Stimulated activated naive B cell treated with anti-CD40 and anti-IgM and Interleukin-4, amounts not matched to agents 10 μg/mL and 1 μg/mL and 100 μg/mL, for 72 hours (primary cell): Measurements from ENCODE around the gene SDK1.
"Not testable (repeated sequence)": the region's sequence is repeated elsewhere in the genome, so short reads cannot be mapped to it uniquely, and the experiment has no call there.

Experiments used
- ATAC-seq, 2 donors: fragments of 150-1000 bp; cut with Tn5 transposase; replicated peaks; 2 replicates each; pipeline ENCODE4 v1.10.0; 2021; ENCODE audit warnings: moderate library complexity in 1 of 2
- DNase-seq: peaks from one replicate; pipeline ENCODE4 v3.0.0; 2021
- H3K27ac Mint-ChIP-seq: one replicate; pipeline ENCODE4 v1.8.0; 2022; ENCODE audit warnings: mild to moderate bottlenecking, mixed read lengths
- H3K27me3 Mint-ChIP-seq, 2 donors: one replicate each; pipeline ENCODE4 v1.8.0; 2022; ENCODE audit warnings: mixed read lengths in 2 of 2
- H3K36me3 Mint-ChIP-seq, 2 donors: one replicate each; pipeline ENCODE4 v1.8.0; 2022; ENCODE audit warnings: mixed read lengths in 2 of 2, mild to moderate bottlenecking in 1 of 2
- H3K4me1 Mint-ChIP-seq, 2 donors: one replicate each; pipeline ENCODE4 v1.8.0; 2022; ENCODE audit warnings: mixed read lengths in 2 of 2, mild to moderate bottlenecking in 1 of 2
- H3K4me3 Mint-ChIP-seq, 2 donors: one replicate each; pipeline ENCODE4 v1.8.0; 2022; ENCODE audit warnings: mild to moderate bottlenecking in 2 of 2, mixed read lengths in 2 of 2, moderate library complexity in 1 of 2
- H3K9me3 Mint-ChIP-seq, 2 donors: one replicate each; pipeline ENCODE4 v1.8.0; 2022; ENCODE audit warnings: mixed read lengths in 2 of 2, mild to moderate bottlenecking in 1 of 2

Gene SDK1

DNA sequence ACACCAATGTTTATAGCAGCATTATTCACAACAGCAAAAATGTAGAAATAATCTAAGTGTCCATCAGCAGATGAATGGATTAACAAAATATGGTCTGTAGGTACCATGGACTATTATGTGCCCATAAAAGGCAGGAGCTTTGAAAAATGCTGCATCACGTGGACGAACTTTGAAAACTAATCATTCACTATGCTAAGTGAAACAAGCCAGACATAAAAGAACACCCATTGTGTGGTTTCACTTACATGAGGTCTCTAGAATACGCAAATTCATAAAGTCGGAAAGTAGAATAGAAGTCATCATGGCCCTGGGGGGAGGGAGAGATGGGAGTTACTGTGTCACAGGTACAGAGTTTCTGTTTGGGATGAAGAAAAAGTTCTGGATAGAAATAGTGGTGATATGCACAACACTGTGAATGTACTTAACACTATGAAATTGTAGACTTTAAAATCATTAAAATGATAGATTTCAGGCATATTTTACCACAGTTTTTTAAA lies 377.3 kb downstream of the SDK1 start:
- DNase-seq (no peak), ATAC-seq (no peak)
- Mint-ChIP-seq H3K27me3 (peaks cover 14 to 30% of the 10 kb centered on the region in 2 donors), H3K4me1 (peaks cover 7 to 12% of the 10 kb centered on the region in 2 donors), H3K36me3 (no peaks in the 10 kb centered on the region), H3K27ac (no peak overlapping the region), H3K9me3 (peaks cover 2 to 3% of the 10 kb centered on the region in 2 donors), H3K4me3 (no peak overlapping the region)

- Mint-ChIP-seq H3K36me3 (no peaks in the 10 kb centered on the region), H3K4me1 (peaks cover under 1 to 4% of the 10 kb centered on the region in 2 donors), H3K27ac (no peak overlapping the region), H3K4me3 (no peak overlapping the region), H3K9me3 (peaks cover 2 to 3% of the 10 kb centered on the region in 2 donors), H3K27me3 (peaks cover 10 to 30% of the 10 kb centered on the region in 2 donors)
- ATAC-seq (no peak), DNase-seq (no peak)
Measured at GRCh38 chr7:3682028-3682710, 381.1 kb downstream of the SDK1 start.

DNA sequence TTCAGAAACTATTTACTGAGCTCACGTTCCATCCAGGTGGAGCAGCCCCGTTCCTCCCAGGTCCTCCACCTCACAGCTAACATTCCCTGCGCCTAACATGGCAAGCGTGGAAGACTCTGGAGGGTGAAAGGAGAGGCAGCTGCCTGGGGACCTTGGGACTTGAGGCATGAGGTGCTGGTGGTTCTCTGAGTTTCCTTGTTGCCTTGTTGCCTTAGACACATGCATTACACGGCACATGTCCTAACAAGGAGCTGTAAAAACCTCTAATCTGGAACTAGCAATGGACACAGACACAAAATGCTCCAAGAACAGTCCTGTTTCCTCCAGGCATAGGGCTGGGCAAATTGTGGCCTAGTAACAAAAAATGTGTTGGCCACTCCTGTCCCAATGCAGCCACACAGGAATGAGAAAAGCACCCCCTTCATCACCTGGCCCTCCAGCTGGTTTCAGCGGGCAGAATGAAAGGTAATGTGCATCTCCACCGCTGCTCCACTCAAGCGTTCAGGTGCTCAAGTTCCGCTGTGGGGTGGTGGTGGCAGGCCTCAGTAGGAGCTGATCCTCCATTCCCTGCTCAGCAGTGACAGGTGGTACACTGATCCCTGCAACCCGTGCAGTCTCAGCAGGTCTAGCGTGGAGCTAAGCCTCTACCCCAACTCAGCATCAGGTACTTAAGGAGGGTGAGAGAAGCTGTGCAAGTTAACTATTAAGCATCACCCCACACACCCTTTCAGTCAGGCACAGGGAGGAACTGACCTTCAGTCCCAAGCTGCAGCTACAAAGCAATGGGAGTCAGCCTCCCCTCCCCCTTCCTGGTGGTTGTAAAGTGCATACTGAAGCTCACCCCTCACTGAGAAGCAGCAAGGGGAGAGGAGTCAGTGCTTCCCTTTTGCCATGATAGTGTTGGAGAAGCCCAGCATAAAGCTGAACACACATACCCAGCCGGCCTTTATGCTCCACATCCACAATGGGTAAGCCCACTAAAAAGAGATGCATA lies 382.8 kb downstream of the SDK1 start:
- no peak overlapping the region for H3K27ac Mint-ChIP-seq
- H3K4me1 Mint-ChIP-seq: no peaks in the 10 kb centered on the region
- ATAC-seq: no peak
- H3K9me3 Mint-ChIP-seq: no peaks in the 10 kb centered on the region
- peaks cover 10 to 23% of the 10 kb centered on the region in 2 donors for H3K27me3 Mint-ChIP-seq
- DNase-seq: no peak
- H3K36me3 Mint-ChIP-seq: no peaks in the 10 kb centered on the region
- no peak overlapping the region for H3K4me3 Mint-ChIP-seq

DNA sequence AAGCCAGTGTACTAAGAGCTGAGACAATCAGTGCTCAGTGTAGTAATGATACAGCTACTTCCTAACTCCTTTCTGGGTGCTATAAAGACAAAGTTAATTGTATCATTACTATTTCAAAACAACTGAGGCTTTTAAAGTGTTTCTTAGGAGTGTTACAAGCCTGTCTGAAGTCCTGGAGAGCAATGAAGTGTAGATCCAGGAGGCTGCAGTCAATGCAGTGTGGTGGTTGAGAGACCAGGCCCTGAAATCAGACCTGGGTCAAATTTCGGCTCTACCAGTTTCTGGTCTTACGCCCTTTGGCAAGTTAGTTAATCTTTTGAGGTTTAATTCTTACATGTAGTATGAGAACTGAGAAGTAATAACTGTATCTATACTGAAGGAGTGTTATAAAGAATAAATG lies 387.0 kb downstream of the SDK1 start:
- H3K36me3 Mint-ChIP-seq: no peaks in the 10 kb centered on the region
- H3K9me3 Mint-ChIP-seq: no peaks in the 10 kb centered on the region
- H3K27me3 Mint-ChIP-seq: no peaks in the 10 kb centered on the region
- no peak overlapping the region for H3K27ac Mint-ChIP-seq
- DNase-seq: no peak
- H3K4me3 Mint-ChIP-seq: no peak overlapping the region
- no peak for ATAC-seq
- H3K4me1 Mint-ChIP-seq: no peaks in the 10 kb centered on the region

DNA sequence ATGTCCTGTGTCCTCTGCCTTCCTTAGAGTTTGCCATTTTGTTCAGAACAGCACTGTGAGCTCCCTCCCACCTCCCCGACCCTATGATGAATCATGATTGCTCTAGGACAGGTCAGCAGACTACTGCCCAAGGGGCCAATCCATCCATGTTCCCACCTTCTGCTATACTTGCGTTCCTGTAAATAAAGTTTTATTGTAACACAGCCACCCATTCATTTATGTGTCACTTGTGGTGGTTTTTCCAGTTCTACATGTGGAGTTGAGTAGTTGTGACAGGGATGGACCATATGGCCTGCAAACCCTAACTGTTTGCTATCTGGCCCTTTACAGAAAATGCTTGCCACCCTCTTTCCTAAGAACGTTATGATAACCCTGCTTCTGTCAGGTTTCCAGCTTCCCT lies 387.8 kb downstream of the SDK1 start:
- Mint-ChIP-seq H3K9me3 (no peaks in the 10 kb centered on the region), H3K27ac (no peak overlapping the region), H3K27me3 (peaks cover 0 to 2% of the 10 kb centered on the region in 2 donors), H3K4me3 (no peak overlapping the region), H3K36me3 (no peaks in the 10 kb centered on the region), H3K4me1 (no peaks in the 10 kb centered on the region)
- no peak for ATAC-seq
- no peak for DNase-seq

- H3K27me3 Mint-ChIP-seq: peaks cover 8 to 11% of the 10 kb centered on the region in 2 donors
- DNase-seq (no peak), ATAC-seq (no peak)
- H3K36me3 Mint-ChIP-seq: no peaks in the 10 kb centered on the region
- H3K9me3 Mint-ChIP-seq: no peaks in the 10 kb centered on the region
- H3K27ac Mint-ChIP-seq: no peak overlapping the region
- no peaks in the 10 kb centered on the region for H3K4me1 Mint-ChIP-seq
- no peak overlapping the region for H3K4me3 Mint-ChIP-seq
Measured at GRCh38 chr7:3691478-3692158, 390.6 kb downstream of the SDK1 start.

DNA sequence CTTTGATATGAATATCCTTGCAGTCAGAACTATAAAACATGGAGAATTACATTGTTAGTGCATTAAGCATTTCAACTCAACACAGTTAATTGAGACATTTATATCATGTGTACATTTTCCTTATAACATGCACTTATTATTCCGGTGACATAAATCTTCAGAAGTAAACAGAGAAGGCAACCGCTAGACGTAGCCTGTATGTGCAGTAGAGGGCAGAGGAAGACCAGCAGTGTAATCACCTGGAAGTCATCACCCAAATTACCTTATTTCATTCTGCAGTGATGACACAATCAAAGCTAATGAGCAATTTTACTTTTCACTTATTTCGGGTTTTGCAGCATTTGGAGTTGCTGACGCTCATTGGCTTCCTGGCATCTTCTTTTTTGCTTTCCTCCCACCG lies 394.6 kb downstream of the SDK1 start:
- Mint-ChIP-seq H3K36me3 (no peaks in the 10 kb centered on the region), H3K9me3 (no peaks in the 10 kb centered on the region), H3K27me3 (peaks cover 15 to 20% of the 10 kb centered on the region in 2 donors), H3K4me1 (no peaks in the 10 kb centered on the region), H3K4me3 (no peak overlapping the region), H3K27ac (no peak overlapping the region)
- no peak for DNase-seq
- no peak for ATAC-seq

- no peak for ATAC-seq
Measured at GRCh38 chr7:3696113-3696512, 395.1 kb downstream of the SDK1 start.

GRCh38 chr7:3697472-3697871 lies 396.4 kb downstream of the SDK1 start:
- no peak overlapping the region for H3K27ac Mint-ChIP-seq
- ATAC-seq (no peak), DNase-seq (no peak)
- no peak overlapping the region for H3K4me3 Mint-ChIP-seq
- H3K36me3 Mint-ChIP-seq: no peaks in the 10 kb centered on the region
- H3K4me1 Mint-ChIP-seq: no peaks in the 10 kb centered on the region
- peaks cover 18 to 24% of the 10 kb centered on the region in 2 donors for H3K27me3 Mint-ChIP-seq
- no peaks in the 10 kb centered on the region for H3K9me3 Mint-ChIP-seq

More at GRCh38 chr7:3696113-3696512, 395.1 kb downstream of the SDK1 start:
- no peak overlapping the region for H3K4me3 Mint-ChIP-seq
- no peaks in the 10 kb centered on the region for H3K9me3 Mint-ChIP-seq
- H3K27ac Mint-ChIP-seq: no peak overlapping the region
- no peak for DNase-seq
- H3K27me3 Mint-ChIP-seq: peaks cover 18 to 24% of the 10 kb centered on the region in 2 donors
- H3K36me3 Mint-ChIP-seq: no peaks in the 10 kb centered on the region
- H3K4me1 Mint-ChIP-seq: no peaks in the 10 kb centered on the region

- no peak overlapping the region for H3K4me3 Mint-ChIP-seq
- no peaks in the 10 kb centered on the region for H3K4me1 Mint-ChIP-seq
- no peaks in the 10 kb centered on the region for H3K36me3 Mint-ChIP-seq
- peaks cover 0 to 3% of the 10 kb centered on the region in 2 donors for H3K9me3 Mint-ChIP-seq
- no peak overlapping the region for H3K27ac Mint-ChIP-seq
- no peak for ATAC-seq
- DNase-seq: no peak
- peaks cover 11 to 15% of the 10 kb centered on the region in 2 donors for H3K27me3 Mint-ChIP-seq
Measured at GRCh38 chr7:3705258-3705657, 404.2 kb downstream of the SDK1 start.

- ATAC-seq, H3K36me3 Mint-ChIP-seq, DNase-seq, H3K4me3 Mint-ChIP-seq, H3K27me3 Mint-ChIP-seq, H3K27ac Mint-ChIP-seq, H3K4me1 Mint-ChIP-seq, H3K9me3 Mint-ChIP-seq: not testable (repeated sequence)
Measured at GRCh38 chr7:3706091-3706490, 405.0 kb downstream of the SDK1 start.

DNA sequence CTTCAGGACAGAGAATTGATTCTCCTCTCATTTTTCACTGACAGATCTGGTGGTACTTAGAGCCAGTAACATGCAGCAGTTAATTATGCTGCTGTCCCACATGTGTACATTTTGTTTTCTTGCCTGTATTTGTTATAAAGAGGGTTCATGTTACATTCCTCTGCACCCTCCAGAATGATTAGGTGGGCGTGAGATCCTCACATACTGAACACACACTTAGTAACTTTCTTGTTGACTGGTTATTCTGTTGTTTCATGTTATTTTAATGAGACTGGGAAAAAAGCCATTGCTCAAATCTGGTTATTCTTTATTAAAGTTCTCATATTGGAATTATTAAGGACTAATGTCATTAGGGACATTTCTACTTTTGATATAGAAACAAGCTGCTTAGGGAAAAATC lies 409.1 kb downstream of the SDK1 start:
- H3K27me3 Mint-ChIP-seq: peaks cover 6 to 21% of the 10 kb centered on the region in 2 donors
- no peak overlapping the region for H3K4me3 Mint-ChIP-seq
- no peaks in the 10 kb centered on the region for H3K4me1 Mint-ChIP-seq
- no peak for DNase-seq
- ATAC-seq: no peak
- H3K36me3 Mint-ChIP-seq: no peaks in the 10 kb centered on the region
- H3K27ac Mint-ChIP-seq: no peak overlapping the region
- H3K9me3 Mint-ChIP-seq: peaks cover 0 to 1% of the 10 kb centered on the region in 2 donors

GRCh38 chr7:3710531-3710930 lies 409.5 kb downstream of the SDK1 start:
- no peak overlapping the region for H3K27ac Mint-ChIP-seq
- H3K4me1 Mint-ChIP-seq: no peaks in the 10 kb centered on the region
- ATAC-seq: no peak
- DNase-seq: no peak
- no peaks in the 10 kb centered on the region for H3K36me3 Mint-ChIP-seq
- no peaks in the 10 kb centered on the region for H3K9me3 Mint-ChIP-seq
- H3K27me3 Mint-ChIP-seq: peaks cover 11 to 24% of the 10 kb centered on the region in 2 donors
- no peak overlapping the region for H3K4me3 Mint-ChIP-seq

DNA sequence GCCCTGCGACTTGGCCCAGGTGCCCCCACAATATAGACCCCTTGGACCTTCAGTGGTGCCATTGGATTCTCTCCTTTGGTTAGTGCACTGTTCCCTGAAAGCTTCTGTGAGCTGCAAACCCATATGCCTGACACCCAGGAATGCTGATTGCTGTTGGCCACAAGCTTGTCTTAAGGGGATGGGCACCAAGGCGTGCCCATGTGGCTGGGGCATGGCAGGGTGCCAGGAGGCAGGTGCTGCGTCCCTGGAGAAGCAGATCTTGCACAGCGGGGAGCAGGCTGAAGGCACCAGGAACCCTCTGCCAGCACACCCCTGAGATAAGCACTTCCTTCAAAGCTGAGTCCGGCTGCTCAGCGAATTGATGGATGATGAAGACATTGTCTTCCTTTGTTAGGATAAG lies 411.8 kb downstream of the SDK1 start:
- Mint-ChIP-seq H3K9me3 (no peaks in the 10 kb centered on the region), H3K4me3 (no peak overlapping the region), H3K36me3 (no peaks in the 10 kb centered on the region), H3K27me3 (peaks cover 16 to 23% of the 10 kb centered on the region in 2 donors), H3K4me1 (no peaks in the 10 kb centered on the region), H3K27ac (no peak overlapping the region)
- DNase-seq: no peak
- ATAC-seq: no peak
